ENCODE data around the gene ADGRE3.
"Not testable (repeated sequence)": the region's sequence is repeated elsewhere in the genome, so short reads cannot be mapped to it uniquely, and the experiment has no call there.

DNA sequence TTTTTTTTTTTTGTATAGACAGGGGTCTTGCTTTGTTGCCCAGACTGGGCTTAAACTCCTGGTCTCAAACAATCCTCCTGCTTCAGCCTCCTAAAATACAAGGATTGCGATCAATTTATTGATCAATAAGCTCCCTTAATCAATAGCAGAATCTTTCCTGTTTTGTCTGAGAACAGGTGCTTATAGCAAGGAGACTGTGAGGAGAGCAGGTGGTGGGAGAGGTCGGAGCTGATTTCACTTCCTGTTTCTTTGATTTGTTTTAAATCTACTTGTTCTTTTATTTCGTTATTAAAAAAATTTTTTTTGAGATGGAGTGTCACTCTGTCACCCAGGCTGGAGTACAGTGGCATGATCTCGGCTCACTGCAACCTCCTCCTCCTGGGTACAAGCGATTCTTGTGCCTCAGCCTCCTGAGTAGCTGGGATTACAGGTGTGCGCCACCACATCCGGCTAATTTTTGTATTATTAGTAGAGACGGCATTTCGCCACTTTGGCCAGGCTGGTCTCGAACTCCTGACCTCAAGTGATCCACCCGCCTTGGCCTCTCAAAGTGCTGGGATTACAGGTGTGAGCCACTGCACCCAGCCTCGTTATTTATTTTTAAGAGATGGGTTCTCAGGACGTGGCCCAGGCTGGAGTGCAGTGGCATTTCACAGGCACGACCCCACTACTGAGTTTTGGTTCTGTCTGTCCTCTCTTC is 61.1 kb downstream of the ADGRE3 start:
- TF ChIP-seq, protein P1, sequence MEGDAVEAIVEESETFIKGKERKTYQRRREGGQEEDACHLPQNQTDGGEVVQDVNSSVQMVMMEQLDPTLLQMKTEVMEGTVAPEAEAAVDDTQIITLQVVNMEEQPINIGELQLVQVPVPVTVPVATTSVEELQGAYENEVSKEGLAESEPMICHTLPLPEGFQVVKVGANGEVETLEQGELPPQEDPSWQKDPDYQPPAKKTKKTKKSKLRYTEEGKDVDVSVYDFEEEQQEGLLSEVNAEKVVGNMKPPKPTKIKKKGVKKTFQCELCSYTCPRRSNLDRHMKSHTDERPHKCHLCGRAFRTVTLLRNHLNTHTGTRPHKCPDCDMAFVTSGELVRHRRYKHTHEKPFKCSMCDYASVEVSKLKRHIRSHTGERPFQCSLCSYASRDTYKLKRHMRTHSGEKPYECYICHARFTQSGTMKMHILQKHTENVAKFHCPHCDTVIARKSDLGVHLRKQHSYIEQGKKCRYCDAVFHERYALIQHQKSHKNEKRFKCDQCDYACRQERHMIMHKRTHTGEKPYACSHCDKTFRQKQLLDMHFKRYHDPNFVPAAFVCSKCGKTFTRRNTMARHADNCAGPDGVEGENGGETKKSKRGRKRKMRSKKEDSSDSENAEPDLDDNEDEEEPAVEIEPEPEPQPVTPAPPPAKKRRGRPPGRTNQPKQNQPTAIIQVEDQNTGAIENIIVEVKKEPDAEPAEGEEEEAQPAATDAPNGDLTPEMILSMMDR (IDR thresholded peaks at IDR 0.05; ENCODE audit: low read depth, low read length, missing input control) = not testable (repeated sequence)
- TF ChIP-seq YY1 (IDR thresholded peaks at IDR 0.05) = not testable (repeated sequence)

Measured in liver (tissue), 2 donors.